Measurements from ENCODE around the gene FILIP1L. TPM values are rescaled to one million over a fixed set of nuclear protein-coding genes. Genes with fewer than 3 reads are reported as not detected.
"Not testable (repeated sequence)": the region's sequence is repeated elsewhere in the genome, so short reads cannot be mapped to it uniquely, and the experiment has no call there.

The FILIP1L gene
- total RNA-seq, 4 donors from 2014 or later: 87.1 to 115 (median 99.6) TPM

GRCh38 chr3:100099621-100100020 is 14.7 kb downstream of the FILIP1L start:
- no peaks in the 10 kb centered on the region for H3K9me3 ChIP-seq
- peaks cover 77 to 86% of the 10 kb centered on the region in 2 donors for H3K4me1 ChIP-seq
- peak overlapping the region; percentile 78 to 90 (median 81) for H3K27ac ChIP-seq
- ATAC-seq (no peak), DNase-seq (no peak)
- in situ Hi-C loops (cut with MboI; ENCODE audit: low sequenced_read_pairs in 4 of 4) (no loop called here), intact Hi-C loops (cut with DNase I; ENCODE audit: low total_unique reads) (loop anchor here (10.0 kb wide), 1 partner anchor 235 kb away; the partner anchor contains the start of gene NIT2)
- H3K27me3 ChIP-seq: no peaks in the 10 kb centered on the region
- TF ChIP-seq POLR2A (IDR thresholded peaks at IDR 0.05): no peak
- no peak for TF ChIP-seq CTCF (IDR thresholded peaks at IDR 0.05 in 4 of 5, conservative IDR thresholded peaks at IDR 0.05 in 1 of 5)
- no peak overlapping the region for H3K4me3 ChIP-seq
- H3K36me3 ChIP-seq: no peaks in the 10 kb centered on the region

GRCh38 chr3:100098784-100099070 is 15.6 kb downstream of the FILIP1L start:
- Histone ChIP-seq H3K36me3 (no peaks in the 10 kb centered on the region), H3K9me3 (no peaks in the 10 kb centered on the region), H3K27me3 (no peaks in the 10 kb centered on the region), H3K4me1 (peaks cover 75 to 83% of the 10 kb centered on the region in 2 donors), H3K27ac (peak overlapping the region; percentile 78 to 90 (median 81)), H3K4me3 (peak overlapping the region in 1 of 4 donors; percentile 23)
- in situ Hi-C loops (cut with MboI; ENCODE audit: low sequenced_read_pairs in 4 of 4) (no loop called here), intact Hi-C loops (cut with DNase I; ENCODE audit: low total_unique reads) (loop anchor here (10.0 kb wide), 1 partner anchor 236 kb away; the partner anchor contains the start of gene NIT2)
- DNase-seq (no peak), ATAC-seq (no peak)
- no peak for TF ChIP-seq POLR2A (IDR thresholded peaks at IDR 0.05)
- no peak for TF ChIP-seq CTCF (IDR thresholded peaks at IDR 0.05 in 4 of 5, conservative IDR thresholded peaks at IDR 0.05 in 1 of 5)

GRCh38 chr3:100097919-100098783 is 16.1 kb downstream of the FILIP1L start:
- ATAC-seq (peak; percentile 89), DNase-seq (peak; percentile 35 to 45)
- H3K9me3 ChIP-seq: no peaks in the 10 kb centered on the region
- H3K27ac ChIP-seq: peak overlapping the region; percentile 78 to 90 (median 81)
- in situ Hi-C loops (cut with MboI; ENCODE audit: low sequenced_read_pairs in 4 of 4) (no loop called here), intact Hi-C loops (cut with DNase I; ENCODE audit: low total_unique reads) (loop anchor here (10.0 kb wide), 1 partner anchor 237 kb away; the partner anchor contains the start of gene NIT2)
- no peaks in the 10 kb centered on the region for H3K27me3 ChIP-seq
- TF ChIP-seq CTCF (IDR thresholded peaks at IDR 0.05 in 4 of 5, conservative IDR thresholded peaks at IDR 0.05 in 1 of 5): no peak
- TF ChIP-seq POLR2A (IDR thresholded peaks at IDR 0.05): no peak
- peak overlapping the region in 2 of 4 donors; percentile 11 to 23 for H3K4me3 ChIP-seq
- H3K4me1 ChIP-seq: peaks cover 73 to 82% of the 10 kb centered on the region in 2 donors
- no peaks in the 10 kb centered on the region for H3K36me3 ChIP-seq

DNA sequence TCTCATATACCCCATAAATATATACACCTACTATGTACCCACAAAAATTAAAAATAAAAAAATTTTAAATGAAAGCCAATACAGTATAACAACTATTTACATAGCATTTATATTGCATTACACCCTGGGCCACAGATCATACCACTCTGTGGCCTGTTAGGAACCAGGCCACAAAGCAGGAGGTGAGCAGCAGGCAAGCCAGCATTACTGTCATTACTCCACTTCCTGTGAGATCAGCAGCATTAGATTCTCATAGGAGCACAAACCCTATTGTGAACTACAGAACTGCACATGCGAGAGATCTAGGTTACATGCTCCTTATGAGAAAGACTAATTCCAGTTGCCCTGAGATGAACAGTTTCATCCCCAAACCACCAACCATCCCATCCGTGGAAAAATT is 17.4 kb downstream of the FILIP1L start:
- Histone ChIP-seq H3K4me1 (peaks cover 69 to 79% of the 10 kb centered on the region in 2 donors), H3K9me3 (no peaks in the 10 kb centered on the region), H3K36me3 (no peaks in the 10 kb centered on the region), H3K4me3 (no peak overlapping the region), H3K27ac (peak overlapping the region; percentile 78 to 90 (median 81)), H3K27me3 (no peaks in the 10 kb centered on the region)
- intact Hi-C loops (cut with DNase I; ENCODE audit: low total_unique reads) (loop anchor here (10.0 kb wide), 1 partner anchor 238 kb away; the partner anchor contains the start of gene NIT2), in situ Hi-C loops (cut with MboI; ENCODE audit: low sequenced_read_pairs in 4 of 4) (no loop called here)
- DNase-seq: no peak
- TF ChIP-seq CTCF (IDR thresholded peaks at IDR 0.05 in 4 of 5, conservative IDR thresholded peaks at IDR 0.05 in 1 of 5): no peak
- no peak for TF ChIP-seq POLR2A (IDR thresholded peaks at IDR 0.05)
- peak; percentile 8 to 34 for ATAC-seq

- in situ Hi-C loops (cut with MboI; ENCODE audit: low sequenced_read_pairs in 4 of 4); H3K27me3 ChIP-seq; H3K9me3 ChIP-seq; H3K36me3 ChIP-seq; H3K4me3 ChIP-seq; DNase-seq; ATAC-seq: not testable (repeated sequence)
- Histone ChIP-seq H3K27ac (peak overlapping the region; percentile 78 to 90 (median 81)), H3K4me1 (peaks cover 74 to 85% of the 10 kb centered on the region in 2 donors)
- intact Hi-C loops (cut with DNase I; ENCODE audit: low total_unique reads): loop anchor here (10.0 kb wide), 1 partner anchor 239 kb away; the partner anchor contains the start of gene NIT2
Measured at GRCh38 chr3:100096286-100096685, 18.0 kb downstream of the FILIP1L start.
